SK-N-SH treated with all-trans-retinoic acid at 6 μM for 48 hours (cell line): ENCODE results near the gene NAALADL2.
"Not testable (repeated sequence)": the region's sequence is repeated elsewhere in the genome, so short reads cannot be mapped to it uniquely, and the experiment has no call there.

ENCODE experiments used
- ATAC-seq: fragments of 200-7000 bp; cut with Tn5 transposase; 3 replicates; pipeline ENCODE4 v1.9.1; 2020; ENCODE audit warnings: mild to moderate bottlenecking, moderate library complexity
- ARNTL ChIP-seq: fragments of 450-650 bp; formaldehyde crosslinking; IDR thresholded peaks from 2 replicates; pipeline ENCODE4 v1.5.0; 2020; ENCODE audit warnings: low read depth, mild to moderate bottlenecking, moderate library complexity, borderline replicate concordance
- BACH2 ChIP-seq: fragments of 250-450 bp; sonication (Bioruptor Pico); IDR thresholded peaks from 2 replicates; pipeline ENCODE4 v1.9.0; 2021; ENCODE audit warnings: mild to moderate bottlenecking, borderline replicate concordance
- CSDC2 ChIP-seq: fragments of 250-450 bp; sonication (Bioruptor Pico); IDR thresholded peaks from 2 replicates; pipeline ENCODE4 v1.5.0; 2020; ENCODE audit warnings: mild to moderate bottlenecking, moderate library complexity
- ESRRG ChIP-seq: fragments of 250-450 bp; sonication (Bioruptor Pico); IDR thresholded peaks from 2 replicates; pipeline ENCODE4 v1.6.1; 2021; ENCODE audit warnings: mild to moderate bottlenecking
- GLIS3 ChIP-seq: fragments of 250-450 bp; sonication (Bioruptor Pico); IDR thresholded peaks from 2 replicates; pipeline ENCODE4 v1.5.0; 2020; ENCODE audit warnings: mild to moderate bottlenecking, moderate library complexity
- ISL1 ChIP-seq: fragments of 250-450 bp; sonication (Bioruptor Pico); IDR thresholded peaks from 2 replicates; pipeline ENCODE4 v2.1.2; 2022; ENCODE audit warnings: mild to moderate bottlenecking, moderate library complexity
- OSR1 ChIP-seq: fragments of 250-450 bp; sonication (Bioruptor Pico); IDR thresholded peaks from 2 replicates; pipeline ENCODE4 v1.8.0; 2022; ENCODE audit warnings: moderate library complexity, mild to moderate bottlenecking, inconsistent platforms
- PPARA ChIP-seq: fragments of 250-450 bp; sonication (Bioruptor Pico); IDR thresholded peaks from 2 replicates; pipeline ENCODE4 v1.5.0; 2020; ENCODE audit warnings: mild to moderate bottlenecking, borderline replicate concordance
- RARB ChIP-seq: fragments of 250-450 bp; sonication (Bioruptor Pico); IDR thresholded peaks from 2 replicates; pipeline ENCODE4 v1.8.0; 2021; ENCODE audit warnings: mild to moderate bottlenecking, moderate library complexity
- SNAI2 ChIP-seq: fragments of 250-450 bp; sonication (Bioruptor Pico); IDR thresholded peaks from 2 replicates; pipeline ENCODE4 v1.5.0; 2020; ENCODE audit warnings: mild to moderate bottlenecking, moderate library complexity
- TCF4 ChIP-seq: fragments of 250-450 bp; sonication (Bioruptor Pico); IDR thresholded peaks from 2 replicates; pipeline ENCODE4 v1.8.0; 2021; ENCODE audit warnings: mild to moderate bottlenecking, moderate library complexity, borderline replicate concordance
- TOX ChIP-seq: fragments of 250-450 bp; sonication (Bioruptor Pico); IDR thresholded peaks from 2 replicates; pipeline ENCODE4 v1.8.0; 2021; ENCODE audit warnings: mild to moderate bottlenecking, moderate library complexity, borderline replicate concordance
- ZFP3 ChIP-seq: fragments of 250-450 bp; sonication (Bioruptor Pico); IDR thresholded peaks from 2 replicates; pipeline ENCODE4 v1.5.0; 2020; ENCODE audit warnings: mild to moderate bottlenecking, moderate library complexity
- ZFP30 ChIP-seq: fragments of 450-650 bp; formaldehyde crosslinking; IDR thresholded peaks from 2 replicates; pipeline ENCODE4 v1.5.0; 2022; ENCODE audit warnings: mild to moderate bottlenecking, moderate library complexity
- ZNF565 ChIP-seq: fragments of 450-650 bp; formaldehyde crosslinking; conservative IDR thresholded peaks from 2 replicates; pipeline ENCODE4 v1.5.0; 2020; ENCODE audit warnings: low read depth, mild to moderate bottlenecking, moderate library complexity
- ZNF70 ChIP-seq: fragments of 450-650 bp; formaldehyde crosslinking; IDR thresholded peaks from 2 replicates; pipeline ENCODE4 v1.5.0; 2020; ENCODE audit warnings: mild to moderate bottlenecking, moderate library complexity
- TF ChIP-seq, protein P1 (sequence below): fragments of 250-450 bp; sonication (Bioruptor Pico); IDR thresholded peaks from 2 replicates; pipeline ENCODE4 v1.5.1; 2021; ENCODE audit warnings: mild to moderate bottlenecking, moderate library complexity
- TF ChIP-seq, protein P2 (sequence below): fragments of 250-450 bp; sonication (Bioruptor Pico); IDR thresholded peaks from 2 replicates; pipeline ENCODE4 v1.8.0; 2020; ENCODE audit warnings: mild to moderate bottlenecking, moderate library complexity, borderline replicate concordance
- TF ChIP-seq, protein P3 (sequence below): fragments of 250-450 bp; sonication (Bioruptor Pico); IDR thresholded peaks from 2 replicates; pipeline ENCODE4 v1.5.0; 2020; ENCODE audit warnings: mild to moderate bottlenecking, moderate library complexity
- TF ChIP-seq, protein P4 (sequence below): fragments of 250-450 bp; sonication (Bioruptor Pico); IDR thresholded peaks from 2 replicates; pipeline ENCODE4 v1.5.1; 2020; ENCODE audit warnings: low read depth, mild to moderate bottlenecking, moderate library complexity

The NAALADL2 gene

DNA sequence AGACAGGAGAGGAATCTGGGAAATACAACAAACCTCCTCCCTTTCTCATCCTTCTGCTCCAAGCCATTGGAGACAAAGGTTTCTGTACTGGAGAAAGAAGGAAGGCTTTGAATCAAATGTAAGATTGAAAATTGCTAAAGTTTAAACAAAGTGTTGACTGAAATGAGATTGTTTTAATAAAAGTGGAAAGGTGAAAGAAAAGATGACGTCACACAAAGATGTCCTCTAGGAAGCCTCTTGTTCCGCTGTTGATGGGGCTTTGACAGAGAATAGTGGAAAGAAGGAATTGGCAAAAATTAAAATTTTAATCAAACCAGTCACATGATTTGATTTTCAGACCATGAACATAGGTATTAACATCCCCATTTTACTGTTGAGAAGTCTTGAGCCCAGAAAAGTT, 967.6 kb downstream of the NAALADL2 start:
- ATAC-seq, result no peak
- TF ChIP-seq ISL1 (CRISPR knock-in tag), result no peak

DNA sequence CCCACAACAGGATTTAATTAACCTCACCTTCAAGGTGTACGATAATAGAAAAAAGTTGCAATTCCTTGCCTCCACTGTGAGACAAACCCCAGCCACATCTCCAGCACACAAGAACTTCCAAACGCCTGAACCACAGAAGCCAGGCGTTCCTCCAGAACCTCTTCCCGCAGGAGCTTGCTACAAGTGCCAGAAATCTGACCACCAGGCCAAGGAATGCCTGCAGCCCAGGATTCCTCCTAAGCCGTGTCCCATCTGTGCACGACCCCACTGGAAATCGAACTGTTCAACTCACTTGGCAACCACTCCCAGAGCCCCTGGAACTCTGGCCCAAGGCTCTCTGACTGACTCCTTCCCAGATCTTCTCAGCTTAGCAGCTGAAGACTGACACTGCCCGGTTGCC, 970.7 kb downstream of the NAALADL2 start:
- not testable (repeated sequence) for ATAC-seq

DNA sequence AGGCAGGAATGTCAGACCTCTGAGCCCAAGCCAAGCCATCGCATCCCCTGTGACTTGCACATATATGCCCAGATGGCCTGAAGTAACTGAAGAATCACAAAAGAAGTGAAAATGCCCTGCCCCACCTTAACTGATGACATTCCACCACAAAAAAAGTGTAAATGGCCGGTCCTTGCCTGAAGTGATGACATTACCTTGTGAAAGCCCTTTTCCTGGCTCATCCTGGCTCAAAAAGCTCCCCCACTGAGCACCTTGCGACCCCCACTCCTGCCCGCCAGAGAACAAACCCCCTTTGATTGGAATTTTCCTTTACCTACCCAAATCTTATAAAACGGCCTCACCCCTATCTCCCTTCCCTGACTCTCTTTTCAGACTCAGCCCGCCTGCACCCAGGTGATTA, 976.6 kb downstream of the NAALADL2 start:
- not testable (repeated sequence) for ATAC-seq

DNA sequence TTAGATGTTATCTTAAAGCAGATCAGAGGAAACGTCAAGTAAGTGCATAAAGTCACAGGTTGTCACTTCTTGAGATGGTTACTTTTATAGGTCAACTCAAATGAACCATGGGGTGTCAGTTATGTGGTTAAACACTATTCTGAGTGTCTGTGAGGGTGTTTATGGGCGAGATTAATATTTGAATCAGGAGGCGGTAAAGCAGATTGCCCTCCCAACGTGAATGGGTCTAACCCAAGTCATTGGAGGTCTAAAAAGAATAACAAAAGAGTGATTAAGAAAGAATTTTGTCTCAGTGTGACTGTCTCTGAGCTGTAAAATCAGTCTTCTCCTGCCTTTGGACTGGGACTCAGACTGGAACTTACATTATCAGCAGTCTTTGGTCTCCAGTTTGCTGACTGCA, 977.5 kb downstream of the NAALADL2 start:
- TF ChIP-seq CSDC2 (CRISPR knock-in tag) (no peak), ZFP3 (CRISPR knock-in tag) (no peak), GLIS3 (no peak), OSR1 (no peak), ESRRG (CRISPR knock-in tag) (no peak), BACH2 (CRISPR knock-in tag) (no peak), PPARA (CRISPR knock-in tag) (no peak), ISL1 (CRISPR knock-in tag) (no peak), ZNF70 (CRISPR knock-in tag) (no peak), SNAI2 (no peak), TOX (no peak), ARNTL (CRISPR knock-in tag) (no peak), TCF4 (CRISPR knock-in tag) (no peak), ZFP30 (CRISPR knock-in tag) (no peak), ZNF565 (CRISPR knock-in tag) (no peak)
- TF ChIP-seq, protein P1, sequence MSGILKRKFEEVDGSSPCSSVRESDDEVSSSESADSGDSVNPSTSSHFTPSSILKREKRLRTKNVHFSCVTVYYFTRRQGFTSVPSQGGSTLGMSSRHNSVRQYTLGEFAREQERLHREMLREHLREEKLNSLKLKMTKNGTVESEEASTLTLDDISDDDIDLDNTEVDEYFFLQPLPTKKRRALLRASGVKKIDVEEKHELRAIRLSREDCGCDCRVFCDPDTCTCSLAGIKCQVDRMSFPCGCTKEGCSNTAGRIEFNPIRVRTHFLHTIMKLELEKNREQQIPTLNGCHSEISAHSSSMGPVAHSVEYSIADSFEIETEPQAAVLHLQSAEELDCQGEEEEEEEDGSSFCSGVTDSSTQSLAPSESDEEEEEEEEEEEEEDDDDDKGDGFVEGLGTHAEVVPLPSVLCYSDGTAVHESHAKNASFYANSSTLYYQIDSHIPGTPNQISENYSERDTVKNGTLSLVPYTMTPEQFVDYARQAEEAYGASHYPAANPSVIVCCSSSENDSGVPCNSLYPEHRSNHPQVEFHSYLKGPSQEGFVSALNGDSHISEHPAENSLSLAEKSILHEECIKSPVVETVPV (CRISPR knock-in tag), result no peak
- TF ChIP-seq, protein P2, sequence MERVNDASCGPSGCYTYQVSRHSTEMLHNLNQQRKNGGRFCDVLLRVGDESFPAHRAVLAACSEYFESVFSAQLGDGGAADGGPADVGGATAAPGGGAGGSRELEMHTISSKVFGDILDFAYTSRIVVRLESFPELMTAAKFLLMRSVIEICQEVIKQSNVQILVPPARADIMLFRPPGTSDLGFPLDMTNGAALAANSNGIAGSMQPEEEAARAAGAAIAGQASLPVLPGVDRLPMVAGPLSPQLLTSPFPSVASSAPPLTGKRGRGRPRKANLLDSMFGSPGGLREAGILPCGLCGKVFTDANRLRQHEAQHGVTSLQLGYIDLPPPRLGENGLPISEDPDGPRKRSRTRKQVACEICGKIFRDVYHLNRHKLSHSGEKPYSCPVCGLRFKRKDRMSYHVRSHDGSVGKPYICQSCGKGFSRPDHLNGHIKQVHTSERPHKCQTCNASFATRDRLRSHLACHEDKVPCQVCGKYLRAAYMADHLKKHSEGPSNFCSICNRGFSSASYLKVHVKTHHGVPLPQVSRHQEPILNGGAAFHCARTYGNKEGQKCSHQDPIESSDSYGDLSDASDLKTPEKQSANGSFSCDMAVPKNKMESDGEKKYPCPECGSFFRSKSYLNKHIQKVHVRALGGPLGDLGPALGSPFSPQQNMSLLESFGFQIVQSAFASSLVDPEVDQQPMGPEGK (CRISPR knock-in tag), result no peak
- TF ChIP-seq, protein P3, sequence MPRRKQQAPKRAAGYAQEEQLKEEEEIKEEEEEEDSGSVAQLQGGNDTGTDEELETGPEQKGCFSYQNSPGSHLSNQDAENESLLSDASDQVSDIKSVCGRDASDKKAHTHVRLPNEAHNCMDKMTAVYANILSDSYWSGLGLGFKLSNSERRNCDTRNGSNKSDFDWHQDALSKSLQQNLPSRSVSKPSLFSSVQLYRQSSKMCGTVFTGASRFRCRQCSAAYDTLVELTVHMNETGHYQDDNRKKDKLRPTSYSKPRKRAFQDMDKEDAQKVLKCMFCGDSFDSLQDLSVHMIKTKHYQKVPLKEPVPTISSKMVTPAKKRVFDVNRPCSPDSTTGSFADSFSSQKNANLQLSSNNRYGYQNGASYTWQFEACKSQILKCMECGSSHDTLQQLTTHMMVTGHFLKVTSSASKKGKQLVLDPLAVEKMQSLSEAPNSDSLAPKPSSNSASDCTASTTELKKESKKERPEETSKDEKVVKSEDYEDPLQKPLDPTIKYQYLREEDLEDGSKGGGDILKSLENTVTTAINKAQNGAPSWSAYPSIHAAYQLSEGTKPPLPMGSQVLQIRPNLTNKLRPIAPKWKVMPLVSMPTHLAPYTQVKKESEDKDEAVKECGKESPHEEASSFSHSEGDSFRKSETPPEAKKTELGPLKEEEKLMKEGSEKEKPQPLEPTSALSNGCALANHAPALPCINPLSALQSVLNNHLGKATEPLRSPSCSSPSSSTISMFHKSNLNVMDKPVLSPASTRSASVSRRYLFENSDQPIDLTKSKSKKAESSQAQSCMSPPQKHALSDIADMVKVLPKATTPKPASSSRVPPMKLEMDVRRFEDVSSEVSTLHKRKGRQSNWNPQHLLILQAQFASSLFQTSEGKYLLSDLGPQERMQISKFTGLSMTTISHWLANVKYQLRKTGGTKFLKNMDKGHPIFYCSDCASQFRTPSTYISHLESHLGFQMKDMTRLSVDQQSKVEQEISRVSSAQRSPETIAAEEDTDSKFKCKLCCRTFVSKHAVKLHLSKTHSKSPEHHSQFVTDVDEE (CRISPR knock-in tag), result no peak
- ATAC-seq, result no peak

DNA sequence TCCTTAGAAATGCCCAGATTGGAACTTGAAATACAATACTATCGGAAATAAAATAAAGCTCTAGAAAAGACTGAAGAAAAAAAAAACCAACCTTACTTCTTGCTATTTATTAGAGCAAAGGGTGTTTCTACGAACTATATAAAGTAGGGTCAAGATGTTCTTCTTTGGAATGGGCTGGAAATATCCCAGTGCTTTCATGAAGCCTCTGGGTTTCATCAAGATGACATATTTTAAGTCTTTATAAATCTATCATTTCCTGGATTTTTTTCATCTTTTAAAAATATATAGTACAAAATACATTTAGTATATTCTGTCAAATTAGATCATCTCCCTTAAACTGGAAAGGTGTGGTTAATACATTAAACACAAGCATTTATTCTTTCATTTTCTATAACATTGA, 978.8 kb downstream of the NAALADL2 start:
- no peak for TF ChIP-seq TOX
- no peak for TF ChIP-seq RARB (CRISPR knock-in tag)
- ATAC-seq, result no peak

DNA sequence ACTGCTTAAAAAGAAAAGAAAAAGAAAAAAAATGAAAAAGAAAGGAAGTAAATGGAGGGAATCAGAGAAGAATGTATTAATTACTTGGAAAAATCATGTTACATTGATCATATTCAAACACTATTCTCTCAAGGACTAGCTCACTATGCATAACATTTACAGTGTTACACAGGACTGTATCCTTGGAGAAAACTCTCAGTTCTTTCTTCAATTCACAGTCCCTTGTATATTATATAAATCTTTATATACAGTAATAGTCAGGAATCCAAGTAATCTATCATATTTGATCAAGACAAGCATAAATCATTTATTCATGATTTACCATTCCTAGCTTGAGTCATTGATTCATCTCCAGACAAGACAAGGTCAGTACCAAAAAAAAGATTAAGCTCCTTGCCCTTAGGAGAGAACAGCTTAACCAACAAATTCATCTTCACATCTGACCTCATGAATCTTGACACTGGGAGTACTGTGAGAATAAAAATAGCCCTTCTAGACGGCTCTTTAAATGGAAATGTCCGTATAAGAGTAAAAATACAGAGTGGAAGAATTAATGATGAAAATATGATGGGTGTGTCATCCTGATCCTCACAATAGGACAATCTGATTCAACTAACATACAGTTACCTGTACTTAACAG, 980.4 kb downstream of the NAALADL2 start:
- no peak for ATAC-seq

More for the DNA sequence above, 980.4 kb downstream of the NAALADL2 start:
- TF ChIP-seq RARB (CRISPR knock-in tag), result no peak
- TF ChIP-seq, protein P4, sequence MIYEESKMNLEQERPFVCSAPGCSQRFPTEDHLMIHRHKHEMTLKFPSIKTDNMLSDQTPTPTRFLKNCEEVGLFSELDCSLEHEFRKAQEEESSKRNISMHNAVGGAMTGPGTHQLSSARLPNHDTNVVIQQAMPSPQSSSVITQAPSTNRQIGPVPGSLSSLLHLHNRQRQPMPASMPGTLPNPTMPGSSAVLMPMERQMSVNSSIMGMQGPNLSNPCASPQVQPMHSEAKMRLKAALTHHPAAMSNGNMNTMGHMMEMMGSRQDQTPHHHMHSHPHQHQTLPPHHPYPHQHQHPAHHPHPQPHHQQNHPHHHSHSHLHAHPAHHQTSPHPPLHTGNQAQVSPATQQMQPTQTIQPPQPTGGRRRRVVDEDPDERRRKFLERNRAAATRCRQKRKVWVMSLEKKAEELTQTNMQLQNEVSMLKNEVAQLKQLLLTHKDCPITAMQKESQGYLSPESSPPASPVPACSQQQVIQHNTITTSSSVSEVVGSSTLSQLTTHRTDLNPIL, result no peak
- no peak for TF ChIP-seq CSDC2 (CRISPR knock-in tag)
